Adrenal gland (tissue), 19 donors: ENCODE results near the gene TSPAN33. TPM values are rescaled to one million over a fixed set of nuclear protein-coding genes. Genes with fewer than 3 reads are reported as not detected.
A peak's percentile ranks its signal among the peaks of the same experiment; 100 is the strongest.

Source experiments
- DNase-seq, 7 donors: peaks; one replicate each; pipeline ENCODE4 v3.0.0-alpha.2; 2019 to 2020
- H3K27ac ChIP-seq, 5 donors: fragments of 200-600 bp; sonication (generic) in 4 of 5; 1 replicate in 3 of 5; 2 replicates in 2 of 5; pipeline versions ENCODE4 v1.5.1 to v1.8.0; 2016 to 2020; ENCODE audit warnings: mild to moderate bottlenecking in 1 of 5
- H3K27me3 ChIP-seq: fragments of 200-600 bp; 2 replicates; pipeline ENCODE4 v1.8.0; 2021
- H3K36me3 ChIP-seq, 2 donors: fragments of 200-600 bp; replicated peaks in 1 of 2; 1 replicate in 1 of 2; 2 replicates in 1 of 2; pipeline versions ENCODE4 v1.5.1 to v1.8.0; 2018 to 2022
- H3K4me1 ChIP-seq, 2 donors: fragments of 200-600 bp; replicated peaks in 1 of 2; 1 replicate in 1 of 2; 2 replicates in 1 of 2; pipeline versions ENCODE4 v1.5.1 to v1.8.0; 2018 to 2021
- H3K4me3 ChIP-seq, 4 donors: fragments of 200-600 bp; sonication (generic) in 3 of 4; one replicate each; pipeline ENCODE4 v1.5.1; 2016 to 2018
- H3K9me3 ChIP-seq, 3 donors: fragments of 200-600 bp; sonication (generic) in 1 of 3; replicated peaks in 1 of 3; 1 replicate in 2 of 3; 2 replicates in 1 of 3; pipeline versions ENCODE4 v1.5.1 to v1.8.0; 2016 to 2021
- CTCF ChIP-seq, 6 experiments: fragments of 450-650 bp in 4 of 6; fragments of 200-600 bp in 2 of 6; sonication (generic) in 1 of 6; IDR thresholded peaks; 1 replicate in 5 of 6; 2 replicates in 1 of 6; pipeline versions ENCODE4 v1.5.1 to v1.8.0; 2016 to 2021; ENCODE audit warnings: antibody characterized with exemption in 6 of 6, mild to moderate bottlenecking in 2 of 6, moderate library complexity in 1 of 6
- POLR2A ChIP-seq, 2 donors: fragments of 450-650 bp; IDR thresholded peaks; one replicate each; pipeline ENCODE4 v1.6.1; 2017; ENCODE audit warnings: antibody characterized with exemption in 2 of 2, mild to moderate bottlenecking in 2 of 2, moderate library complexity in 1 of 2
- WGBS, 4 donors: extraction: QIAGEN DNeasy Blood & Tissue Kit in 2 of 4; methylation state at CpG; one replicate each; pipeline versions ENCODE4 v1.1.5 to v1.1.7; 2013 to 2017; 5-methylcytosine and 5-hydroxymethylcytosine counted together
- intact Hi-C, 2 donors: fragments of 100-400 bp; cut with DNase I; formaldehyde crosslinking; loops; one replicate each; pipeline versions ENCODE4 v1.14.1 to v1.15.0; 2022 to 2023
- long read RNA-seq, 10 donors: library from polyadenylated mRNA in 3 of 10; unstranded in 2 of 10; stranded (forward) in 1 of 10; transcript quantifications; one replicate each; pipeline ENCODE4 v2.0.0 and lab custom pipeline, GENCODE V29; 2021 to 2026
- polyA plus RNA-seq, 3 donors: library from polyadenylated mRNA; stranded (reverse); fragments of 200-250 nt in 2 of 3; fragments of 350-450 nt in 1 of 3; fragmentation: Illumina TruSeq in 1 of 3; extraction: RNeasy Lipid Tissue Mini Kit (QIAGEN cat#74804) in 1 of 3; gene quantifications; one replicate each; pipeline ENCODE4 v1.2.3, GENCODE V29; 2013 to 2014
- total RNA-seq, 9 donors: library from RNA; depleted of rRNA in 4 of 9; stranded (reverse); fragments of >200 nt in 4 of 9; fragments of 120-200 nt in 1 of 9; fragmentation: NEBNext Ultra II Directional in 1 of 9; extraction: Animal tissue kit (Norgen Biotek cat#: 25700) in 1 of 9; gene quantifications; one replicate each; pipeline versions ENCODE4 v1.1.0 to v1.2.4, GENCODE V29; 2013 to 2023
- donor health status: healthy with polysubstance abuse.
- donor health status: Bipolar disorder and iron deficiency.
- donor health status: DM: yes; HTN: yes; CAD: no.
- donor health status: DM: no; HTN: no; CAD: no.
- donor health status: DM: no; HTN: no; CAD: no.
- donor health status: DM: yes; HTN: yes; CAD: no.

TSPAN33 gene
- 10 to 100 TPM in 6 of 9 donors, 1 to 10 TPM in 3; 1.8 to 20.0 (median 11.7) TPM for total RNA-seq
- 1 to 10 TPM; 3.6 to 8.4 (median 6.5) TPM for polyA plus RNA-seq
- long read RNA-seq, donor 1, partial matches to known transcripts, result 0 of 1 reads
- long read RNA-seq, donor 1, other reads (novel, unspliced or antisense), result 0 of 1 reads
- long read RNA-seq, donor 2, result 0 reads
- long read RNA-seq, donor 3, partial matches to known transcripts, result 0 of 3 reads
- long read RNA-seq, donor 3, other reads (novel, unspliced or antisense), result 0 of 3 reads
- long read RNA-seq, donor 4, partial matches to known transcripts, result 0 of 1 reads
- long read RNA-seq, donor 4, other reads (novel, unspliced or antisense), result 0 of 1 reads
- long read RNA-seq, donor 5, transcript TSPAN33-201 (8 exons, 1,863 nt), result major isoform, 43 of 44 reads
- long read RNA-seq, donor 5, partial matches to known transcripts, result 0 of 44 reads
- long read RNA-seq, donor 5, other reads (novel, unspliced or antisense), result 1 of 44 reads
- long read RNA-seq, donor 6, result 0 reads
- long read RNA-seq, donor 7, result 0 reads
- long read RNA-seq, donor 8, partial matches to known transcripts, result 0 of 2 reads
- long read RNA-seq, donor 8, other reads (novel, unspliced or antisense), result 0 of 2 reads
- long read RNA-seq, donor 9, result 0 reads
- long read RNA-seq, donor 10, result 0 reads

GRCh38 chr7:129144095-129144833, at the start of gene TSPAN33:
Gene TSPAN33 (plus strand): TSS chr7:129144707. CDS start chr7:129144981, 274 bp downstream.
- no peaks in the 10 kb centered on the region for H3K9me3 ChIP-seq
- intact Hi-C loops, result no loop called here
- peak within 1 kb of the TSS in 2 of 5 donors; percentile 13 to 34 for H3K27ac ChIP-seq
- H3K4me1 ChIP-seq, result peaks cover 0 to 4% of the 10 kb centered on the region in 2 donors
- H3K27me3 ChIP-seq, result no peaks in the 10 kb centered on the region
- WGBS, 4 donors, result 1 to 5% (median 2%) methylated on average over 16 to 43 of the region's 43 CpGs
- TF ChIP-seq CTCF (IDR thresholded peaks at IDR 0.05) (no peak), POLR2A (IDR thresholded peaks at IDR 0.05) (no peak)
- no peaks in the 10 kb centered on the region for H3K36me3 ChIP-seq
- peak; percentile 69 to 88 (median 77) for DNase-seq
- peak within 1 kb of the TSS in 2 of 4 donors; percentile 40 to 74 for H3K4me3 ChIP-seq

- no peak for DNase-seq
- Histone ChIP-seq H3K36me3 (no peaks in the 10 kb centered on the region), H3K9me3 (no peaks in the 10 kb centered on the region), H3K4me1 (peaks cover 0 to 4% of the 10 kb centered on the region in 2 donors), H3K27ac (no peak overlapping the region), H3K4me3 (no peak overlapping the region), H3K27me3 (no peaks in the 10 kb centered on the region)
- WGBS, 4 donors, result 56 to 73% (median 64%) methylated on average over 6 of the region's 6 CpGs
- TF ChIP-seq CTCF (IDR thresholded peaks at IDR 0.05) (no peak), POLR2A (IDR thresholded peaks at IDR 0.05) (no peak)
- intact Hi-C loops, result loop anchor here in 1 of 2 donors (5.0 kb wide), 1 partner anchor 188 kb away; no protein-coding TSS in a partner anchor
Observed at GRCh38 chr7:129095258-129095657, 49.2 kb upstream of the TSPAN33 start.

- WGBS, 4 donors, result 66 to 80% (median 74%) methylated on average over 8 of the region's 8 CpGs
- H3K4me1 ChIP-seq, result peaks cover 0 to 5% of the 10 kb centered on the region in 2 donors
- H3K9me3 ChIP-seq, result no peaks in the 10 kb centered on the region
- no peak overlapping the region for H3K4me3 ChIP-seq
- no peak overlapping the region for H3K27ac ChIP-seq
- TF ChIP-seq POLR2A (IDR thresholded peaks at IDR 0.05) (no peak), CTCF (IDR thresholded peaks at IDR 0.05) (no peak)
- no peaks in the 10 kb centered on the region for H3K27me3 ChIP-seq
- H3K36me3 ChIP-seq, result no peaks in the 10 kb centered on the region
- intact Hi-C loops, result loop anchor here in 1 of 2 donors (5.0 kb wide), 1 partner anchor 191 kb away; no protein-coding TSS in a partner anchor
- DNase-seq, result no peak
Observed at GRCh38 chr7:129098409-129099084, 46.0 kb upstream of the TSPAN33 start.
